GM08714 (cell line): ENCODE data around the gene PSMC1.

Source experiments
- H3K4me3 ChIP-seq: fragments of 200-500 bp; sonication (Bioruptor generic); 2 replicates; pipeline ENCODE4 v1.5.1; 2014; ENCODE audit warnings: mild to moderate bottlenecking, low read length, inconsistent platforms
- ZNF274 ChIP-seq: IDR thresholded peaks from 2 replicates; pipeline ENCODE4 v1.6.1; 2012; ENCODE audit warnings: mild to moderate bottlenecking, low read depth, low read length

The PSMC1 gene

GRCh38 chr14:90272523-90272922 lies 16.2 kb downstream of the PSMC1 start:
- TF ChIP-seq ZNF274: no peak
- no peak overlapping the region for H3K4me3 ChIP-seq

- H3K4me3 ChIP-seq: no peak overlapping the region
- TF ChIP-seq ZNF274: no peak
Measured at GRCh38 chr14:90273532-90273931, 17.2 kb downstream of the PSMC1 start.

- no peak for TF ChIP-seq ZNF274
- no peak overlapping the region for H3K4me3 ChIP-seq
Measured at GRCh38 chr14:90274019-90274418, 17.7 kb downstream of the PSMC1 start.

GRCh38 chr14:90274808-90275457 lies 18.6 kb downstream of the PSMC1 start:
- H3K4me3 ChIP-seq: no peak overlapping the region
- TF ChIP-seq ZNF274: no peak

GRCh38 chr14:90275458-90275814 lies 19.1 kb downstream of the PSMC1 start:
- H3K4me3 ChIP-seq: no peak overlapping the region
- no peak for TF ChIP-seq ZNF274

- TF ChIP-seq ZNF274: no peak
- H3K4me3 ChIP-seq: no peak overlapping the region
Measured at GRCh38 chr14:90275820-90276219, 19.5 kb downstream of the PSMC1 start.

GRCh38 chr14:90276646-90277367 lies 20.5 kb downstream of the PSMC1 start:
- no peak overlapping the region for H3K4me3 ChIP-seq
- TF ChIP-seq ZNF274: no peak

- TF ChIP-seq ZNF274: no peak
- no peak overlapping the region for H3K4me3 ChIP-seq
Measured at GRCh38 chr14:90277581-90278198, 21.3 kb downstream of the PSMC1 start.

GRCh38 chr14:90278199-90279175 lies 22.1 kb downstream of the PSMC1 start:
- no peak for TF ChIP-seq ZNF274
- H3K4me3 ChIP-seq: no peak overlapping the region

- H3K4me3 ChIP-seq: no peak overlapping the region
- TF ChIP-seq ZNF274: no peak
Measured at GRCh38 chr14:90280096-90280495, 23.7 kb downstream of the PSMC1 start.

- no peak overlapping the region for H3K4me3 ChIP-seq
- no peak for TF ChIP-seq ZNF274
Measured at GRCh38 chr14:90281261-90281660, 24.9 kb downstream of the PSMC1 start.

- H3K4me3 ChIP-seq: no peak overlapping the region
- TF ChIP-seq ZNF274: no peak
Measured at GRCh38 chr14:90281756-90282155, 25.4 kb downstream of the PSMC1 start.

GRCh38 chr14:90287791-90288190 lies 31.4 kb downstream of the PSMC1 start:
- no peak overlapping the region for H3K4me3 ChIP-seq
- TF ChIP-seq ZNF274: no peak
